Activated T-cell treated with anti-CD3 and anti-CD28 coated beads, Interleukin-2, amount 50 U/mL, for 72 hours (primary cell): Measurements from ENCODE around the gene ACR. TPM values are rescaled to one million over a fixed set of nuclear protein-coding genes. Genes with fewer than 3 reads are reported as not detected.

Experiments used
- ATAC-seq, 2 donors: fragments of 150-1000 bp; cut with Tn5 transposase; replicated peaks in 1 of 2; 2 replicates each; pipeline ENCODE4 v1.10.0; 2021; ENCODE audit warnings: moderate library complexity in 2 of 2, mild to moderate bottlenecking in 1 of 2
- DNase-seq, 2 donors: peaks; one replicate each; pipeline ENCODE4 v3.0.0; 2021 to 2022; ENCODE audit warnings: mixed read lengths in 1 of 2
- H3K27ac Mint-ChIP-seq: one replicate; pipeline ENCODE4 v1.8.0; 2022; ENCODE audit warnings: mild to moderate bottlenecking, moderate library complexity, mixed read lengths
- H3K27me3 Mint-ChIP-seq: one replicate; pipeline ENCODE4 v1.8.0; 2022; ENCODE audit warnings: low read depth, mixed read lengths
- H3K36me3 Mint-ChIP-seq, 2 donors: one replicate each; pipeline ENCODE4 v1.8.0; 2022; ENCODE audit warnings: mixed read lengths in 2 of 2, mild to moderate bottlenecking in 1 of 2; ENCODE audit not compliant: insufficient read depth in 2 of 2
- H3K4me1 Mint-ChIP-seq: one replicate; pipeline ENCODE4 v1.8.0; 2022; ENCODE audit warnings: low read depth, mixed read lengths
- H3K4me3 Mint-ChIP-seq, 2 donors: one replicate each; pipeline ENCODE4 v1.8.0; 2022; ENCODE audit warnings: mild to moderate bottlenecking in 2 of 2, mixed read lengths in 2 of 2, moderate library complexity in 2 of 2
- H3K9me3 Mint-ChIP-seq, 2 donors: one replicate each; pipeline ENCODE4 v1.8.0; 2022; ENCODE audit warnings: mixed read lengths in 2 of 2
- total RNA-seq, 2 donors: library from RNA; stranded (reverse); gene quantifications; one replicate each; pipeline ENCODE4 v1.2.3, GENCODE V29; 2022

The ACR gene
- total RNA-seq, 2 donors from 2014 or later, result not detected

DNA sequence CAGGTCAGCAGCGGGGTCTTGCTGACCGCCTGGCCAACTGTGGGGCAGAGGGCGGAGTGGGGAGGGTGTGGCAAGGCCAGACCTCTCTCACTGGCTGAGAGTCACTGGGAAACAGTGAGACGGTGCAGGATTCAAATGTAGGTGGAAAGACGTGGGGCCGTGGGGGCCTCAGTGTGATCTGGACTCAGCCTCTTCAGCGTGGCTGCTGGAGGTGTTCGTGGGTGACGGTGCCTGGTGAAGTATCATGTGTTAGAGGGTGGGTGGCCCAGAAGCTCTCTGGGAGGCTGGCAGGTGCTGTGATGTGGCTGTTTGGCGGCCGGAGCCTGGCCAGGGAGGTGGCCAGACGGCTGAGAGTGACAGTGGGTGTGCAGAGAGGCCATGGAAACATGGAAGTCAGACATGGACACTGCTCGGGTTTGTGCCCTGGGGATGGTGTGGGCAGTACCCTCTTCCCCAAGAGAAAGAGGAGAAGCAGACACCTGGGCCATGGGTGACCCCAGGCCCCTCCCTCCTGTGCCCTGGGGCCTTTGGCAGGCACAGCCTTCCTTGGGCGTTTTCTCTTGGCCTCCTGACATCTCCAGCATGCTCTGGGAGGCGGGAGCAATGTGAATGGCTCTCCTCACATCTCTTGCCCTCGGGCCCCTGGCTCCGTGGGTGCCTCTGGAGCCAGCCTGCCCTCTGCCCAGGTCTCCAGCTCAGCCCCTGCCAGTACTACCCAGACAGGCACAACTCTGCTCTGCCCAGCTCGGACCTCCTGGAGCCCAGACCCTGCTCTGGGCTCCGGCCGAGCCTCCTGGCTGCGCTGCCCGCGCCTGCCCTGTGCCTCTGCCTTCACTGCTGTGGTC is 10.1 kb upstream of the ACR start:
- ATAC-seq (no peak), DNase-seq (no peak)
- Mint-ChIP-seq H3K4me1 (no peaks in the 10 kb centered on the region), H3K27me3 (no peaks in the 10 kb centered on the region), H3K4me3 (no peak overlapping the region), H3K9me3 (no peaks in the 10 kb centered on the region), H3K36me3 (no peaks in the 10 kb centered on the region), H3K27ac (no peak overlapping the region)

- ATAC-seq, result no peak
- Mint-ChIP-seq H3K4me3 (no peak overlapping the region), H3K27ac (no peak overlapping the region), H3K4me1 (no peaks in the 10 kb centered on the region), H3K9me3 (no peaks in the 10 kb centered on the region), H3K27me3 (no peaks in the 10 kb centered on the region), H3K36me3 (no peaks in the 10 kb centered on the region)
- no peak for DNase-seq
Observed at GRCh38 chr22:50728523-50728931, 9.5 kb upstream of the ACR start.

- no peaks in the 10 kb centered on the region for H3K9me3 Mint-ChIP-seq
- H3K4me1 Mint-ChIP-seq, result no peaks in the 10 kb centered on the region
- H3K27me3 Mint-ChIP-seq, result no peaks in the 10 kb centered on the region
- H3K36me3 Mint-ChIP-seq, result no peaks in the 10 kb centered on the region
- H3K27ac Mint-ChIP-seq, result no peak overlapping the region
- no peak for ATAC-seq
- no peak for DNase-seq
- H3K4me3 Mint-ChIP-seq, result no peak overlapping the region
Observed at GRCh38 chr22:50729391-50730012, 8.5 kb upstream of the ACR start.

DNA sequence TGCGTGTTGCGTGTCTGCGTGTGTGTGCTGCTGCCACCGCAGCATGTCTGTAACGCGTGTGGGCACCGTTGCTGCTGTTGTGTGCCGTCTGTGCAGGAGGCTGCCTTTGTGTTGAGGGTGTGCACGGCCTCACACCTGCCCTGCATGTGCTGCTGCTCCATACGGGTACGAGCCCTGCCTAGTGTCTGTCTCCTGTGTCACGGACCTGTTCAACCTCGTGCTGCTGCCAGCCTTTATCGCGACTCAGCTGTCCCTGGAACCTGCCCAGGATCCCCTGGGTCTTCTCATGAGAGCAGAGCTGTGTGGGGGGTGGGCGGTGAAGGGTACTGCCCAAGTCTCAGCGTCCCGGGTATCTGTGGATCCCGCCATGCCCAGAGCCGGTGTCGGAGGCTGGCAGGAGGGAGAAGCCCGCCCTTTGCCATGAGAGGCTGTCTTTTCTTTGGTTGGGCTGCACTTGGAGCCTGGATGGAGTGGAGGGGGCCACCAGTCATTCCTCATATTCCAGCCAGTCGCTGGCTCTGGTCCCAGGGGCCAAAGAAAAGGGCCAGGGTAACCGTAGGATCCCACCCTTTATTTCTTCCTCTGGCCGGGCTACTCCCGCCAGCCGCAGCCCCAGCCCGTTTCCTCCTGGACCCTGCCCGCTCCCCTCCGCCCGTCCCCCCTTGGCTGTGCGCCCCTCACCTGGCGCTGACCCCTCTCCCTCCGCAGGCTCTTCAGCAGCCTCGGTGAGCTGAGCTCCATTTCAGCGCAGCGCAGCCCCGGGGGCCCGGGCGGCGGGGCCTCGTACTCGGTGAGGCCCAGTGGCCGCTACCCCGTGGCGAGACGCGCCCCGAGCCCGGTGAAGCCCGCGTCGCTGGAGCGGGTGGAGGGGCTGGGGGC is 7.8 kb upstream of the ACR start:
- Mint-ChIP-seq H3K9me3 (no peaks in the 10 kb centered on the region), H3K36me3 (no peaks in the 10 kb centered on the region), H3K27ac (no peak overlapping the region), H3K4me3 (no peak overlapping the region), H3K4me1 (no peaks in the 10 kb centered on the region), H3K27me3 (no peaks in the 10 kb centered on the region)
- no peak for DNase-seq
- no peak for ATAC-seq

- DNase-seq, result no peak
- no peak overlapping the region for H3K4me3 Mint-ChIP-seq
- no peaks in the 10 kb centered on the region for H3K36me3 Mint-ChIP-seq
- no peaks in the 10 kb centered on the region for H3K9me3 Mint-ChIP-seq
- no peaks in the 10 kb centered on the region for H3K27me3 Mint-ChIP-seq
- no peaks in the 10 kb centered on the region for H3K4me1 Mint-ChIP-seq
- no peak for ATAC-seq
- H3K27ac Mint-ChIP-seq, result no peak overlapping the region
Observed at GRCh38 chr22:50730941-50731661, 6.9 kb upstream of the ACR start.

GRCh38 chr22:50731811-50732624 is 6.0 kb upstream of the ACR start:
- DNase-seq, result peak; percentile 57 to 63
- no peaks in the 10 kb centered on the region for H3K27me3 Mint-ChIP-seq

DNA sequence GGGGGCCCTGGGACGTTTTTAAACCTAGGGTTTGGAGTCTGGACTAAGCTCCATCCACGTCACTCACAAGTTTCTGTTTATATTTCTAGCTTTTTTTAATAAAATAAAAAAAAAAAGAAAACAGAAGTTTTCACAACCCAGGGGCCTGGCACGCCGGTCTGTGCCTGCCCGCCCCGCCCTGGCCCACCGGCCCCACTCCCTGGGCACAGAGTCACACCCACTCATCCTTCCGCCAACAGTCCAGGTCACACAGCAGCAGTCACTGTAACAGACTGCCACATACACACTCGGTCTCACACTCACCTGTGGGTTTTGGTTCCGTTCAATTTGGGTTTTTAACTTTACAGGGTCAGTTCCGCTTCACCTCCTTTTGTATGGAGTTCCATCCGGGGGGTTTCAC is 5.3 kb upstream of the ACR start:
- H3K27ac Mint-ChIP-seq, result no peak overlapping the region
- ATAC-seq (no peak), DNase-seq (no peak)
- no peaks in the 10 kb centered on the region for H3K36me3 Mint-ChIP-seq
- H3K27me3 Mint-ChIP-seq, result no peaks in the 10 kb centered on the region
- H3K4me3 Mint-ChIP-seq, result no peak overlapping the region
- H3K4me1 Mint-ChIP-seq, result no peaks in the 10 kb centered on the region
- H3K9me3 Mint-ChIP-seq, result no peaks in the 10 kb centered on the region

More at GRCh38 chr22:50731811-50732624, 6.0 kb upstream of the ACR start:
- Mint-ChIP-seq H3K36me3 (no peaks in the 10 kb centered on the region), H3K4me3 (no peak overlapping the region), H3K9me3 (no peaks in the 10 kb centered on the region), H3K4me1 (no peaks in the 10 kb centered on the region), H3K27ac (no peak overlapping the region)
- ATAC-seq, result peak; percentile 88 to 92

DNA sequence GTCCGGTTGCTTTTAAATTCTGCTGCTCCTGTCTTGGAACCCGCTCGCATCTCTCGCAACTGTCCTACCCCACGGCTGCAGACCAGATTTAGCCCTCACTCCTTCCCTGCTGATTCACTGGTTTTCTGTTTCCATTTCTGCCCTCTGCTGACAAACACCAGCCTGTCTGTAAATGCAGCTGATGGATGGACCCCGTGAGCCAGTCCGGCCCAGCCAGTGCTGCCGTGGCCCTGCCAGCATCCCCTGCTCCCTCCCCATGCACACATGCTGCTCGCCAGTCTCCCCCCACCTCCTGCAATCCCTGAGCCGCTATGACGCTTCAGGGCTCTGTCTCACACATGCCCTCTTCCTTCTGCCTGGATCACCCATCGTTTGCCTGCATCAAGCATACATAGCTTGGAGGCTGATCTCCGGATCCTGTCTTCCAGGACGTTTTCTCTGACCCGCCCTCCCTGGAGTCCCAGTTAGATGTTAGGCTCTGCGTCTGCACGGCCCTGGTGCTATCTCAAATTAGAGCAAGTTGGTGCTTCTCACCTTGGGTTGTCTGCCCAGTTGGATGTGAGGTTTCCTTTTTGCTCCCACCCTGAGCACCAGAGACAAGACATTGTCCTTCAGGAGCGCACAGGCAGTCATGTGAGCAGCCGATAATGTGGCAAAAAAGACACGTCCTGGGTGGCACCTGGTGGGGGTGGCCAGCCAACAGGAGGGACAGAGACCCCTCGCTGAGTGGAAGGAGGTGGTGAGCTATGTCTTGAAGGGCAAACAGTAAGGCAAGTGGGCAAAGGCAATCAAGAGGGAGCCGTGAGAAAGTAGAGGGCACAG is 4.3 kb upstream of the ACR start:
- Mint-ChIP-seq H3K4me3 (no peak overlapping the region), H3K36me3 (no peaks in the 10 kb centered on the region), H3K9me3 (no peaks in the 10 kb centered on the region), H3K27me3 (no peaks in the 10 kb centered on the region), H3K27ac (no peak overlapping the region), H3K4me1 (no peaks in the 10 kb centered on the region)
- ATAC-seq, result no peak
- no peak for DNase-seq

- Mint-ChIP-seq H3K36me3 (no peaks in the 10 kb centered on the region), H3K4me1 (no peaks in the 10 kb centered on the region), H3K27ac (no peak overlapping the region), H3K9me3 (no peaks in the 10 kb centered on the region), H3K27me3 (no peaks in the 10 kb centered on the region), H3K4me3 (no peak overlapping the region)
- ATAC-seq (no peak), DNase-seq (no peak)
Observed at GRCh38 chr22:50734343-50734771, 3.6 kb upstream of the ACR start.

DNA sequence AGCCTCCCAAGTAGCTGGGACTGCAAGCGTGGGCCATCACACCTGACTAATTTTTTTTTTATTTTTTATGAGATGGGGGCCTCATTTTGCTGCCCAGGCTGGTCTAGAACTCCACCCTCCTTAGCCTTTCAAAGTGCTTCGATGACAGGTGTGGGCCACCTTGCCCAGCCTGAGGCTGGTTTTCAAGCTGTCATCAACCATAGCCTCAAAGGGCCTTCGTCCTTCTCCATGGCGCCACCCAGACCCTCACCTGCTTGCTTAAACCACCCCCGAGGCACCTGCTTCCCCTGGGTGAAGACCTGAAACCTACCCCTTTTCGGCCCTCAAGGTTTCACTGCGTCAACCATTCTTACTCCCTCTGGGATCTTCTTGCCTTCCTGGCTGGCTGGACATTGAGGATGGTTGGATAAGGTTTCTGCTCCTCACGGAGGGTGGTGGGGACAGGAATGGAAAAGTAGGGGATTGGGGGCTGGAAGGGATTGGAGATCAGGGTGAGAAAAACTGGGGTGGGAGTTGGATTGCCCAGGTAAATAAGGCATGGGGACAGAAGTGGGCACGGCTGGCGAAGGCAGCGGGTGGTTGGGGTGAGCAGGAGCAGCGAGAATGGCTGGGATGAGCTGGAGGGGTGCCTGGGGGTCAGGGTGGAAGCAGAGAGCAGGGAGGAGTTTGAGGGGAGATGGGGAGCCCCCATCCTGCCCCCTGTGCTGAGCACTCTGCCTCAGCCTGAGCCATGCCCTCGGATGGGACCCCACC is 2.8 kb upstream of the ACR start:
- ATAC-seq (no peak), DNase-seq (no peak)
- Mint-ChIP-seq H3K36me3 (no peaks in the 10 kb centered on the region), H3K27ac (no peak overlapping the region), H3K9me3 (no peaks in the 10 kb centered on the region), H3K4me3 (no peak overlapping the region), H3K4me1 (no peaks in the 10 kb centered on the region), H3K27me3 (no peaks in the 10 kb centered on the region)

DNA sequence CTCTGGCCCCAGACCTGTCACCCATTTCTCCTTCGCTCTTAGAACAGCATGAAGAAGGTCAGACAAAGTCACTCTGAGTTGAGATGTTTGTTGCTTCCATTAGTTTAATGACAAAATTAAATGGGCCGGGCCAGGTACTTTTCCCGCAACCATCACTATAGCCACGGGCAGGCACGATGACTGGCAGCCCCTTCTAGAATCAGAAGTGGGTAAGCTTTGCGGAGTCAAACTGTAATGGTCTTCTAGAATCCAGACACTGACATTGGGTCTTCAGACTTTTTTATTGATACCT is 2.3 kb upstream of the ACR start:
- no peak overlapping the region for H3K4me3 Mint-ChIP-seq
- no peaks in the 10 kb centered on the region for H3K4me1 Mint-ChIP-seq
- H3K9me3 Mint-ChIP-seq, result no peaks in the 10 kb centered on the region
- H3K36me3 Mint-ChIP-seq, result no peaks in the 10 kb centered on the region
- H3K27me3 Mint-ChIP-seq, result no peaks in the 10 kb centered on the region
- no peak overlapping the region for H3K27ac Mint-ChIP-seq
- DNase-seq (no peak), ATAC-seq (no peak)
